Common myeloid progenitor, CD34-positive (primary cell): ENCODE data around the gene GSX1.

Experiments
- CTCF ChIA-PET: fragments of 350-600 bp; sonication (Branson Sonifier 250); formaldehyde crosslinking; loops from one replicate; lab custom pipeline; 2021; ENCODE audit warnings: antibody characterized with exemption; lab: Charles Lee
- POLR2A ChIA-PET: fragments of 350-600 bp; sonication (Branson Sonifier 250); formaldehyde crosslinking; loops from one replicate; lab custom pipeline; 2021; ENCODE audit warnings: antibody characterized with exemption; lab: Charles Lee
- DNase-seq, 3 donors: peaks; one replicate each; pipeline versions ENCODE4 v3.0.0 to v3.0.0-alpha.2; 2013
- H3K27ac ChIP-seq, 2 experiments: 1 replicate in 1 of 2; 2 replicates in 1 of 2; pipeline ENCODE4 v1.7.0; 2013; ENCODE audit warnings: inconsistent platforms in 2 of 2, low read length in 2 of 2, mild to moderate bottlenecking in 2 of 2, low read depth in 1 of 2, moderate library complexity in 1 of 2; ENCODE audit not compliant: severe bottlenecking in 2 of 2, insufficient read depth in 1 of 2, poor library complexity in 1 of 2
- H3K27me3 ChIP-seq, 5 experiments: replicated peaks in 2 of 5; 1 replicate in 3 of 5; 2 replicates in 2 of 5; pipeline versions ENCODE4 v1.6.1 to v1.7.0; 2013; ENCODE audit warnings: low read length in 4 of 5, mild to moderate bottlenecking in 2 of 5, moderate library complexity in 2 of 5, inconsistent platforms in 1 of 5; ENCODE audit not compliant: insufficient read depth in 5 of 5, control insufficient read depth in 4 of 5
- H3K36me3 ChIP-seq, 4 experiments: 1 replicate in 2 of 4; 2 replicates in 2 of 4; pipeline versions ENCODE4 v1.6.1 to v1.7.0; 2013; ENCODE audit warnings: low read length in 3 of 4, control low read depth in 1 of 4, mild to moderate bottlenecking in 1 of 4; ENCODE audit not compliant: control insufficient read depth in 4 of 4, insufficient read depth in 4 of 4
- H3K4me1 ChIP-seq, 4 experiments: 1 replicate in 3 of 4; 2 replicates in 1 of 4; pipeline versions ENCODE4 v1.6.1 to v1.7.1; 2013; ENCODE audit warnings: low read length in 3 of 4, mild to moderate bottlenecking in 3 of 4, control low read depth in 1 of 4, inconsistent platforms in 1 of 4, moderate library complexity in 1 of 4; ENCODE audit not compliant: control insufficient read depth in 4 of 4, insufficient read depth in 4 of 4; ENCODE audit errors: control extremely low read depth in 1 of 4
- H3K4me3 ChIP-seq, 7 experiments: 1 replicate in 4 of 7; 2 replicates in 3 of 7; pipeline versions ENCODE4 v1.5.1 to v1.7.0; 2013; ENCODE audit warnings: mild to moderate bottlenecking in 7 of 7, low read length in 6 of 7, moderate library complexity in 6 of 7, inconsistent platforms in 2 of 7, low read depth in 2 of 7, control low read depth in 1 of 7; ENCODE audit not compliant: insufficient read depth in 4 of 7, control insufficient read depth in 1 of 7; ENCODE audit errors: extremely low read depth in 1 of 7
- H3K9me3 ChIP-seq, 5 experiments: 1 replicate in 4 of 5; 2 replicates in 1 of 5; pipeline versions ENCODE4 v1.6.1 to v1.7.1; 2013; ENCODE audit warnings: low read length in 4 of 5, mild to moderate bottlenecking in 2 of 5, inconsistent platforms in 1 of 5, low read depth in 1 of 5, moderate library complexity in 1 of 5; ENCODE audit not compliant: control insufficient read depth in 4 of 5, insufficient read depth in 2 of 5; ENCODE audit errors: control extremely low read depth in 1 of 5
- WGBS: methylation state at CpG from one replicate; pipeline ENCODE4 v1.1.5; 2013; ENCODE audit not compliant: insufficient coverage; 5-methylcytosine and 5-hydroxymethylcytosine counted together

GSX1 gene

DNA sequence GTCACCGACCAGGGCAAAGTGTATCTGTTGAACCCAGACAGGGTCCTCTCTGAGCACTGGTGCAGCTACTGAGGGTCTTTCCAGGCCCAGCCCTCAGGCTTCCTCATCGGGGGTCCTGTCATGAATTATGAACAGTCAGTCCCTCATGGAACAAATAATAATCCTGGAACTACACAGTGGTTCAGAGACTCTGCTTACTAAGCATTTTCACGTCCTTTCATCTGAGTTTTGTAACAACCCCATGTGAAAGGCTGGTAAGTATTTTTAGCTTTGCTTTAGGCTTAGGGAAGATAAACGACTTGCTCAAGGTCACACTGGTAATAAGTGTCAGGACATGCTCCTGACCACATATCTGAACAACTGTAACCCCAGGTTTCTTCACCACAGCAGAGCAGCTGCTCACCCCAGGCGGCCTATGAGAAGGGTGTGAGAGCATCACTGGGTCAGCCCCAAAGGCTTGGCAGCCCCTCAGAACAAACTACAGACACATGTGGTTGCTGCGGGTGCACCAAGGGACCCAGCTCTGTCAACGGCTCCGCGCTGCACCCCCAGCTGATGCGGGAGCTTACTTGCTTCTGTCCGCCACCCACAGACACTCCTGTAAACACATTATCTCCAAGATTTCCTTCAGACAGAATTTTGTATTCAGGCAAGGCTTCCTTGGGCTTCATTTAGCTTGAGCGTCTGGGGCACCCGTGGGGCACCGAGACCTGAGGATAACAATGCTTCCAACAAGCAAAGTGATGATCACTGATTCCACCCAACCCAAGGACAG lies 19.4 kb upstream of the GSX1 start:
- POLR2A ChIA-PET, result interaction anchor here (0.5 to 0.6 kb wide), 2 partner anchors 21 to 779 kb away, joined by 3 to 4 read pairs; no protein-coding TSS in a partner anchor

DNA sequence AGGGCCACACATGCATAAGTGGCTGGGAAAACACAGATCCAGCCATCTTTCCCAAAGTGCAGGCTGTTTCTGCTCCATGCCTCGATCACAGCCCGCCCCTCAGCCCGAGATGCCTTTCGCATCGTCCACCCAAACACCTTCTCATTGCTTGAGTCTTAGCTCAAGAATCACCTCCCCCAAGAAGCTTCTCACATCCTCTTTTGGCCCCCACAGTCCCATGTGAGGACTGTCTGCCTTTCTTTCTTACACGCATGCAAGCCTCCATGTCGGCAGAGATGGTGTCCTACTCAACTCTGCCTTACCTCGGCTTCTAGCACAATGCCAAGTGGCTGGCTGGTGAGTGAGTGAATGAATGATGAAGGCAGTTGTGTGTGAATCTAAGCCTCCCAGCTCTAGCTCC lies 18.1 kb upstream of the GSX1 start:
- DNase-seq, result no peak
- no peaks in the 10 kb centered on the region for H3K36me3 ChIP-seq
- H3K4me1 ChIP-seq, result no peaks in the 10 kb centered on the region
- WGBS, result 95% methylated on average over 8 of the region's 8 CpGs
- no peak overlapping the region for H3K27ac ChIP-seq
- no peaks in the 10 kb centered on the region for H3K9me3 ChIP-seq
- ChIA-PET CTCF (no interaction called here), POLR2A (interaction anchor here (0.6 kb wide), 1 partner anchor 81 kb away, joined by 3 read pairs; no protein-coding TSS in a partner anchor)
- peaks cover 7 to 81% (median 26%) of the 10 kb centered on the region in 5 experiments for H3K27me3 ChIP-seq
- H3K4me3 ChIP-seq, result no peak overlapping the region

More for the DNA sequence above, 19.4 kb upstream of the GSX1 start:
- peaks cover 7 to 74% (median 23%) of the 10 kb centered on the region in 5 experiments for H3K27me3 ChIP-seq
- no peak overlapping the region for H3K27ac ChIP-seq
- no peak for DNase-seq
- H3K4me3 ChIP-seq, result no peak overlapping the region
- no peaks in the 10 kb centered on the region for H3K9me3 ChIP-seq
- H3K4me1 ChIP-seq, result no peaks in the 10 kb centered on the region
- CTCF ChIA-PET, result interaction anchor here (0.8 to 1.5 kb wide), 2 partner anchors 39 to 53 kb away, joined by 3 to 4 read pairs; no protein-coding TSS in a partner anchor
- WGBS, result 91% methylated on average over 12 of the region's 14 CpGs
- no peaks in the 10 kb centered on the region for H3K36me3 ChIP-seq

DNA sequence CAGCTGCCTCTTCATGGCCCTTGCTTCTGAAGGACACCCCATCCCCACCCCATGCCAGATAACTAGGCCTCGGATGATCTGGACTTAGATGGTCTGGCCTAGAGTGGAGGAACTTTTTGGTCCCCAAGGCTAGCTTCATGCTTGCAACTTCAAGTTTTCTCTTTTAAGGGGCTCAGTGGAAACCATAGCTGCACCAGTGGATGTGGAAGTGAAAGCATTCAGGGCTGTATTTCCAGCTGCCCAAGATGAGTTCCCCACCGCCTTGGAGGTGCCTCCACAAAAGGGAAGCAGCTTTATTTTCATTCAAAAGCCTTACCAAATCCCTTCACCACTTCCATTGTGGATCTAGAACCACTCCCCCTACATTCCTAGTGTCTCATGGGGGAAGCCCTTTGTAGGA lies 17.6 kb upstream of the GSX1 start:
- ChIA-PET POLR2A (interaction anchor here (0.6 kb wide), 1 partner anchor 80 kb away, joined by 3 read pairs; no protein-coding TSS in a partner anchor), CTCF (no interaction called here)
- H3K4me1 ChIP-seq, result no peaks in the 10 kb centered on the region
- no peaks in the 10 kb centered on the region for H3K9me3 ChIP-seq
- no peaks in the 10 kb centered on the region for H3K36me3 ChIP-seq
- no peak overlapping the region for H3K4me3 ChIP-seq
- no peak overlapping the region for H3K27ac ChIP-seq
- peaks cover 8 to 78% (median 28%) of the 10 kb centered on the region in 5 experiments for H3K27me3 ChIP-seq
- WGBS, result 100% methylated on average over 1 of the region's 2 CpGs
- DNase-seq, result no peak

DNA sequence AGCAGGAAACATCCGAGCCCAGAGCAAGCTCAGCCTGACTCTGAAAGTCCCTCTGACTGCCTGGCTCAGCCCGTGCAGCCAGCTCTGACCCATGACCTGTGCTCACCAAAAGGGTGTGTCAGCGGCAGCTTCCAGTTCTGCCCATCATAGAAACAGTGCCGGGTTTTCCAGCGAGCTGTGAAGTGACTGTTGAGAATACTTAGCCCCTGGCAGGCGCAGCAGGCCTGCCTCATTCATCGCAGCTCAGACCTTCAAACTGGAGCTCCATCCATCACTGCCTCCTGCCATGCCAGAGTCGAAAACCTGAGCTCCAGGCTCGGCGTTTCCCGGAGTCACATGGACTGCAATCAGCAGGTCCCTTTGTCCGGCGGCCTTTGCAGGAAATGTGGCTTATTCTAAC lies 16.3 kb upstream of the GSX1 start:
- ChIA-PET CTCF (interaction anchor here (1.3 kb wide), 1 partner anchor 9 kb away, joined by 4 read pairs; no protein-coding TSS in a partner anchor), POLR2A (no interaction called here)
- no peak overlapping the region for H3K4me3 ChIP-seq
- H3K36me3 ChIP-seq, result no peaks in the 10 kb centered on the region
- WGBS, result 51% methylated on average over 8 of the region's 13 CpGs
- no peaks in the 10 kb centered on the region for H3K4me1 ChIP-seq
- no peak for DNase-seq
- no peaks in the 10 kb centered on the region for H3K9me3 ChIP-seq
- H3K27ac ChIP-seq, result no peak overlapping the region
- H3K27me3 ChIP-seq, result peaks cover 14 to 79% (median 22%) of the 10 kb centered on the region in 5 experiments

DNA sequence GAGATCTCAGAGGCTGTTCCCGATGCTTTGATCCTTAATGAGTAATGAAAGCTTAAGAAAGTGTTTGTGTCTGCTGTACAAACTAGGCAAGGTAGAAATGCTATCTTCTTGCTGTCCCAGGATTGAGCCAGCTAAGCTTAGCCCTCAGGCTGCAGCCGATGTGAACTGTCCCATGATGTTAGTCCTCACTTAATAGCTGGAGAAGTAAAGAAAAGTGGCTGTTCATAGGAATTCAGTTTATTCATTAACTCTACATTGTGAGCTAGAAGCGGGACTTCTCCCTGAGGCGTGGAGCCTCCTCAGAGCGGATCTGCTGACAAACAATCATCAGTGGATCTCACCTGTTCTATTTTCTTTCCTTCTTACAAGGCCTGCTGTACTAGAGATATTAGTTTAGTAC lies 10.1 kb upstream of the GSX1 start:
- Histone ChIP-seq H3K36me3 (no peaks in the 10 kb centered on the region), H3K4me1 (no peaks in the 10 kb centered on the region), H3K27ac (no peak overlapping the region), H3K9me3 (peaks cover 0 to 2% (median 0%) of the 10 kb centered on the region in 5 experiments), H3K4me3 (no peak overlapping the region), H3K27me3 (peaks cover 19 to 86% (median 38%) of the 10 kb centered on the region in 5 experiments)
- ChIA-PET POLR2A (no interaction called here), CTCF (no interaction called here)
- no peak for DNase-seq
- WGBS, result 100% methylated on average over 5 of the region's 5 CpGs

DNA sequence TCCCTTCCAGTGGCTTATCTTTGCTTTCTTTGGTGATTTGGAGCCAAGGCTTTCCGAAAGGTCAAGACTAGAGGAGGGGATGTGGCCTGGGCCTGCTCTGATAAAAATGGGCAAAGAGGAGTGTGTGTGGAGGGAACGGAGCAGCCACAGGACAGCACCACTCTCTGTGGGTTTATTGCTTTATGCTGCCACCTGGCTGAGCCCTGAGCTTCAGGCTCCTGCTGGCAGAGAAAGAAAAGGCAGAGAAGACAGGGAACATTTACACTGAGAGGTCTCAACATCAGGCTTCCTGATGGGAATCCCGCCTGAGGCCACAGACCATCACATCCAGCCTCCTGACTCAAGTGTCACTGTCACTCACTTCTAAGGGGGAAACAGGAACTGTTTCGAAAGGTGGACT lies 9.2 kb upstream of the GSX1 start:
- peaks cover 0 to 3% (median 0%) of the 10 kb centered on the region in 5 experiments for H3K9me3 ChIP-seq
- ChIA-PET POLR2A (no interaction called here), CTCF (interaction anchor here (1.3 to 2.5 kb wide), 2 partner anchors 12 to 327 kb away, joined by 5 to 7 read pairs; no protein-coding TSS in a partner anchor)
- H3K4me1 ChIP-seq, result no peaks in the 10 kb centered on the region
- WGBS, result 33% methylated on average over 1 of the region's 4 CpGs
- DNase-seq, result peak in 1 of 3 donors; percentile 22
- no peak overlapping the region for H3K27ac ChIP-seq
- peaks cover 21 to 86% (median 39%) of the 10 kb centered on the region in 5 experiments for H3K27me3 ChIP-seq
- no peak overlapping the region for H3K4me3 ChIP-seq
- no peaks in the 10 kb centered on the region for H3K36me3 ChIP-seq

DNA sequence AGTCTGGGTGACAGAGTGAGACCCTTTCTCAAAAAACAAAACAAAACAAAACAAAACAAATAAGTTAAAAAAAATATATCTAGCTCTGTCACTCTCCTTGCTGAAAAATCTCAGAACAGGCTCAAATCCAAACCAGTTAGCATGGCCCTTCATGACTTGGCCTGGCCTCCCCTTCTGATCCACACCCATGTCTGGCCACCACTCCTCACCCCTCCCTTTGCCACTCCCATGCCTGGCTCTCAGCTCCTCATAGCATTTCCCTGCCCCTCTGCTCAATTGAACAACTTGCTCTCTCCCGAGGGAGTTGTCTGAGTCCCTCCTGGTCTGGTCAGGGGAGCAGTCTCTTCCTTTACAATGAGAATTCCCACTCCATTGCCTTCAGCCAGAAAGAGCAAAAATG lies 4.0 kb upstream of the GSX1 start:
- POLR2A ChIA-PET, result no interaction called here
- Histone ChIP-seq H3K36me3 (no peaks in the 10 kb centered on the region), H3K27ac (no peak overlapping the region), H3K4me1 (peaks cover 3 to 37% (median 28%) of the 10 kb centered on the region in 4 experiments), H3K4me3 (no peak overlapping the region), H3K27me3 (peaks cover 16 to 98% (median 55%) of the 10 kb centered on the region in 5 experiments), H3K9me3 (peaks cover 0 to 8% (median 2%) of the 10 kb centered on the region in 5 experiments)
- DNase-seq, result no peak
- CTCF ChIA-PET, result interaction anchor here (0.6 to 2.8 kb wide), 5 partner anchors 8 to 964 kb away, joined by 3 to 8 read pairs (median 4); no protein-coding TSS in a partner anchor
- WGBS, result 17% methylated on average over 1 of the region's 1 CpG
